K562 (cell line): Measurements from ENCODE around the gene CLNK. TPM values are rescaled to one million over a fixed set of nuclear protein-coding genes. Genes with fewer than 3 reads are reported as not detected.
A peak's percentile ranks its signal among the peaks of the same experiment; 100 is the strongest.

Experiments
- ATAC-seq: fragments of 200-7000 bp; cut with Tn5 transposase; 3 replicates; pipeline ENCODE4 v1.9.1; 2020; ENCODE audit warnings: moderate library complexity
- BruUV-seq: library from RNA; stranded (reverse); fragments of 400-500 nt; replicated peaks from 2 replicates; lab custom pipeline; 2021; lab: Mats Ljungman, UMichigan
- CTCF ChIA-PET: fragments of 300-600 bp; formaldehyde crosslinking; extraction: SDS; loops from one replicate; lab custom pipeline; 2021; ENCODE audit warnings: low intra/inter-chr PET ratio; lab: Yijun Ruan, JAX
- POLR2A ChIA-PET: fragments of 300-600, 350-650 bp; sonication (Branson Sonifier 250); formaldehyde crosslinking; extraction: SDS; loops from one replicate; lab custom pipeline; 2021; ENCODE audit warnings: antibody characterized with exemption, inconsistent platforms; lab: Yijun Ruan, JAX
- DNase-seq, 4 experiments: peaks; one replicate each; pipeline versions ENCODE4 v3.0.0 to v3.0.0-alpha.2; 2011 to 2018; ENCODE audit warnings: low spot score in 3 of 4, mixed read lengths in 3 of 4; ENCODE audit errors: extremely low read depth in 1 of 4
- FAIRE-seq: peaks from 2 replicates; lab custom pipeline; 2011; peaks lifted over from hg19 to GRCh38; lab: Jason Lieb, UNC
- H2AFZ ChIP-seq: 2 replicates; pipeline ENCODE4 v1.6.0; 2011; ENCODE audit warnings: low read depth, low read length, control low read depth, inconsistent platforms
- H3K27ac ChIP-seq: fragments of 200-600 bp; 3 replicates; pipeline ENCODE4 v1.8.0; 2011; ENCODE audit warnings: low read depth, mild to moderate bottlenecking, control low read depth, inconsistent platforms, low read length, moderate library complexity, mixed read lengths; ENCODE audit errors: extremely low read depth
- H3K27me3 ChIP-seq, 2 experiments: fragments of 300-600 bp in 1 of 2; 2 replicates in 1 of 2; 3 replicates in 1 of 2; pipeline versions ENCODE4 v1.6.0 to v1.8.0; 2011; ENCODE audit warnings: inconsistent platforms in 2 of 2, low read length in 2 of 2, mild to moderate bottlenecking in 1 of 2, mixed read lengths in 1 of 2, moderate library complexity in 1 of 2; ENCODE audit not compliant: control insufficient read depth in 2 of 2, insufficient read depth in 2 of 2
- H3K36me3 ChIP-seq: fragments of 300-600 bp; 3 replicates; pipeline ENCODE4 v1.8.0; 2011; ENCODE audit warnings: mild to moderate bottlenecking, low read length, inconsistent platforms; ENCODE audit not compliant: control insufficient read depth, insufficient read depth
- H3K4me1 ChIP-seq, 2 experiments: fragments of 200-600 bp in 1 of 2; replicated peaks in 1 of 2; 2 replicates in 1 of 2; 3 replicates in 1 of 2; pipeline versions ENCODE4 v1.5.1 to v1.8.0; 2011; ENCODE audit warnings: inconsistent platforms in 2 of 2, low read length in 2 of 2, mild to moderate bottlenecking in 1 of 2, mixed read lengths in 1 of 2, moderate library complexity in 1 of 2; ENCODE audit not compliant: control insufficient read depth in 2 of 2, insufficient read depth in 2 of 2
- H3K4me2 ChIP-seq: 2 replicates; pipeline ENCODE4 v1.6.1; 2011; ENCODE audit warnings: low read length, control low read depth, inconsistent platforms, mixed read lengths; ENCODE audit not compliant: insufficient read depth
- H3K4me3 ChIP-seq: fragments of 200-600 bp; sonication (generic), shearing (Covaris generic); 2 replicates; pipeline ENCODE4 v1.5.1; 2016; ENCODE audit warnings: control low read depth, inconsistent platforms
- H3K79me2 ChIP-seq: fragments of 200-600 bp; 3 replicates; pipeline ENCODE4 v1.8.0; 2011; ENCODE audit warnings: low read length, inconsistent platforms; ENCODE audit not compliant: control insufficient read depth, insufficient read depth
- H3K9ac ChIP-seq, 2 experiments: 2 replicates each; pipeline versions ENCODE4 v1.6.0 to v1.6.1; 2011; ENCODE audit warnings: low read depth in 2 of 2, low read length in 2 of 2, control low read depth in 1 of 2, inconsistent platforms in 1 of 2, mild to moderate bottlenecking in 1 of 2, mixed read lengths in 1 of 2; ENCODE audit not compliant: insufficient read depth in 1 of 2
- H3K9me1 ChIP-seq: one replicate; pipeline ENCODE4 v1.6.0; 2011; ENCODE audit warnings: inconsistent platforms, mild to moderate bottlenecking, low read length, moderate library complexity; ENCODE audit not compliant: control insufficient read depth, insufficient read depth
- H3K9me3 ChIP-seq: replicated peaks from 2 replicates; pipeline ENCODE4 v1.5.1; 2011; ENCODE audit warnings: low read depth, low read length, inconsistent platforms; ENCODE audit not compliant: control insufficient read depth, insufficient read depth
- H4K20me1 ChIP-seq: replicated peaks from 2 replicates; pipeline ENCODE4 v1.6.1; 2011; ENCODE audit warnings: low read length, inconsistent platforms, mixed read lengths; ENCODE audit not compliant: control insufficient read depth, insufficient read depth
- CTBP1 ChIP-seq: fragments of 450-650 bp; IDR thresholded peaks from 2 replicates; pipeline ENCODE4 v1.6.1; 2016; ENCODE audit warnings: borderline replicate concordance
- DLX4 ChIP-seq: fragments of 250-450 bp; sonication (Bioruptor Pico); IDR thresholded peaks from 2 replicates; pipeline ENCODE4 v1.6.1; 2021; ENCODE audit warnings: mild to moderate bottlenecking
- FOXA3 ChIP-seq, 2 experiments: fragments of 450-650 bp in 1 of 2; sonication (generic) in 1 of 2; formaldehyde crosslinking; IDR thresholded peaks in 1 of 2; conservative IDR thresholded peaks in 1 of 2; 2 replicates each; pipeline versions ENCODE4 v1.4.0 to v1.8.0; 2020 to 2022; ENCODE audit warnings: mild to moderate bottlenecking in 2 of 2, missing genetic modification reagents in 1 of 2
- HIVEP1 ChIP-seq: fragments of 250-450 bp; sonication (Bioruptor Pico); IDR thresholded peaks from 2 replicates; pipeline ENCODE4 v1.4.0; 2020; ENCODE audit warnings: mild to moderate bottlenecking
- KDM1A ChIP-seq, 2 experiments: fragments of 450-650 bp; IDR thresholded peaks; 2 replicates each; pipeline ENCODE4 v1.6.1; 2016; ENCODE audit warnings: mild to moderate bottlenecking in 2 of 2
- RUNX1 ChIP-seq: sonication (generic); IDR thresholded peaks from 2 replicates; pipeline ENCODE4 v1.6.1; 2016; ENCODE audit warnings: antibody characterized with exemption, low read depth
- SOX6 ChIP-seq: fragments of 450-650 bp; IDR thresholded peaks from 2 replicates; pipeline ENCODE4 v1.6.1; 2014; ENCODE audit warnings: mild to moderate bottlenecking
- TEAD1 ChIP-seq, 2 experiments: fragments of 450-650 bp in 1 of 2; sonication (generic) in 1 of 2; formaldehyde crosslinking; IDR thresholded peaks; 2 replicates each; pipeline versions ENCODE4 v1.4.0 to v1.8.0; 2020 to 2022; ENCODE audit warnings: mild to moderate bottlenecking in 2 of 2, missing genetic modification reagents in 1 of 2
- THRA ChIP-seq: fragments of 450-650 bp; IDR thresholded peaks from 2 replicates; pipeline ENCODE4 v1.6.1; 2017; ENCODE audit warnings: mild to moderate bottlenecking, moderate library complexity
- WGBS: fragments of 100-300 bp; shearing (Covaris generic); methylation state at CpG from one replicate; pipeline ENCODE4 v1.1.6; 2016; ENCODE audit warnings: low coverage, mixed read lengths; ENCODE audit not compliant: insufficient coverage; ENCODE audit errors: missing lambda C conversion rate; 5-methylcytosine and 5-hydroxymethylcytosine counted together
- in situ Hi-C: fragments of 300-500 bp; cut with MboI; formaldehyde crosslinking; loops from 4 replicates; pipeline ENCODE4 v1.15.0; 2018; ENCODE audit warnings: inconsistent platforms, mixed read lengths
- intact Hi-C: fragments of 100-400 bp; cut with micrococcal nuclease; formaldehyde crosslinking; loops from 2 replicates; pipeline ENCODE4 v1.14.2; 2022
- polyA plus RNA-seq, 8 experiments: library from polyadenylated mRNA; depleted of rRNA in 4 of 8; stranded (reverse) in 5 of 8; unstranded in 3 of 8; fragments of >200 nt; fragmentation: Nextera tagmentation in 2 of 8; fragmentation: Illumina TruSeq in 1 of 8; extraction: Ambion mirVana in 2 of 8; extraction: Trizol in 1 of 8; gene quantifications; 2 replicates each; pipeline versions ENCODE4 v1.2.1 to v1.2.3, GENCODE V29; 2011 to 2014; ENCODE audit warnings: inconsistent platforms in 1 of 8, missing spikeins in 1 of 8
- total RNA-seq, 7 experiments: library from RNA; depleted of rRNA in 6 of 7; stranded (reverse); fragments of >200 nt in 6 of 7; fragmentation: Illumina TruSeq in 2 of 7; extraction: Trizol in 2 of 7; gene quantifications; 2 replicates each; pipeline versions ENCODE4 v1.2.1 to v1.2.3, GENCODE V29; 2011 to 2021; ENCODE audit warnings: low replicate concordance in 1 of 7
- TF ChIP-seq, protein P1 (sequence below): sonication (generic); formaldehyde crosslinking; IDR thresholded peaks from 2 replicates; pipeline ENCODE4 v1.8.0; 2022; ENCODE audit warnings: mild to moderate bottlenecking, missing genetic modification reagents
- TF ChIP-seq, protein P2 (sequence below): fragments of 250-450 bp; sonication (Bioruptor Pico); IDR thresholded peaks from 2 replicates; pipeline ENCODE4 v1.4.0; 2020; ENCODE audit warnings: borderline replicate concordance
- TF ChIP-seq, protein P3 (sequence below): IDR thresholded peaks from 2 replicates; pipeline ENCODE4 v1.6.1; 2016; ENCODE audit warnings: missing genetic modification characterization, missing compliant biosample characterization
- TF ChIP-seq, protein P4 (sequence below): fragments of 450-650 bp; IDR thresholded peaks from 2 replicates; pipeline ENCODE4 v1.6.1; 2016; ENCODE audit warnings: low read depth, mild to moderate bottlenecking, moderate library complexity

CLNK gene
- total and polyA plus RNA-seq, 9 of the 15 experiments (the other 6 are each of a cell fraction or from before 2014, with no cell fraction given), result not detected

DNA sequence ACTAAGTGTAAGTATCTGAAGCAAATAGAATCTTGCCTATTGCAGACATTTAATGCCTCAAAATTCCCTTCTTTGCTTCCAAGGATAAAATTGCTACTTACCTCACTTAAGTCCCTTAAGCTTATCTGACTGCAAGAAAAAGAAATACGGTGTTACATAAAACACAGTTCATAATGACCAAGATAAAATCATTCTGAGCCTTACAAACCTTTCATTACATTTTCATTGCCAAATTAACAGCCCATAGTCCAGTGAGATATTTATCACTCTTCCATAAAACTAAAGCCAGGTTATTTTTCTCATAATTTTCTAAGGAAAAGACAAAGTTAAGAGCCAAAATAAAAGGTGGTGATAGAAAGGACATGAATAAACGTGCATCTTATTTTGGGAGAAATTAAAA, 152.4 kb downstream of the CLNK start (continued):
- TF ChIP-seq, protein P1, sequence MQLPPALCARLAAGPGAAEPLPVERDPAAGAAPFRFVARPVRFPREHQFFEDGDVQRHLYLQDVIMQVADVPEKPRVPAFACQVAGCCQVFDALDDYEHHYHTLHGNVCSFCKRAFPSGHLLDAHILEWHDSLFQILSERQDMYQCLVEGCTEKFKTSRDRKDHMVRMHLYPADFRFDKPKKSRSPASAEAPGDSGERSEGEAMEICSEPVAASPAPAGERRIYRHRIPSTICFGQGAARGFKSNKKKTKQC (CRISPR knock-in tag), result no peak
- TF ChIP-seq THRA, result no peak
- TF ChIP-seq, protein P2, sequence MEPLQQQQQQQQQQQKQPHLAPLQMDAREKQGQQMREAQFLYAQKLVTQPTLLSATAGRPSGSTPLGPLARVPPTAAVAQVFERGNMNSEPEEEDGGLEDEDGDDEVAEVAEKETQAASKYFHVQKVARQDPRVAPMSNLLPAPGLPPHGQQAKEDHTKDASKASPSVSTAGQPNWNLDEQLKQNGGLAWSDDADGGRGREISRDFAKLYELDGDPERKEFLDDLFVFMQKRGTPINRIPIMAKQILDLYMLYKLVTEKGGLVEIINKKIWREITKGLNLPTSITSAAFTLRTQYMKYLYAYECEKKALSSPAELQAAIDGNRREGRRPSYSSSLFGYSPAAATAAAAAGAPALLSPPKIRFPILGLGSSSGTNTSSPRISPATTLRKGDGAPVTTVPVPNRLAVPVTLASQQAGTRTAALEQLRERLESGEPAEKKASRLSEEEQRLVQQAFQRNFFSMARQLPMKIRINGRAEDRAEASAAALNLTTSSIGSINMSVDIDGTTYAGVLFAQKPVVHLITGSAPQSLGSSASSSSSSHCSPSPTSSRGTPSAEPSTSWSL (CRISPR knock-in tag), result no peak

DNA sequence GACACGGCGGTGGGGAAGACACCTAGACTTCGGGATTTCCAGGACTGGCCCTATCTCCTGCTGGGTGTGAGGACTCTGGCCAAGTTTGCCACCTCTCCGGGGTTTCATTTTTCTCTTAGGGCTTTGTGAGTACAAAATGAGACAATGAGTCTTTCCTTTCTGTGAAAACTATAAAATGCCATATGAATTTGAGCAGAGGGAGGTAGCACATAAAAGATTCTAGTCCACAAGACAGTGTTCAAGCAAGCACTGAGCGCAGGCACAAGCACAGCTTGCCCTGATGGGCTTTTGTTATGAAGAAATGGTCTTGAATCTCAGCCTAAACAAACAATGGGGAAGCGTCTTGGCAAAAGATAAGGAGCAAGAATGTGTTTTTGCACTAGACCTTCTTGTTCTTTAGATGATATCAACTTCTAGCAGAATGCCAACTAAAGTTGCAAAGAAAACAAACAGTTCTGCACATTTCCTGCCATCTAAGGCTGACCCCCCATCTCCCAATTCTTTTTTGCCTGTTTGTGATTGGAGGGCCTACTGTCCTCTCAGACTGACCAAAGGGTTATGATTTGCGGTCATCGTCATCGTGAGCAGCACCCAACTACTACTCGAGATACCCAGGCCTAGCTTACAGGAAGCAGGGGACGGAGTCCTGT, 154.3 kb downstream of the CLNK start:
- WGBS, result 8% methylated on average over 11 of the region's 11 CpGs
- H3K27me3 ChIP-seq, result peaks cover 0 to 4% of the 10 kb centered on the region in 2 experiments; a peak in 2 of 5 replicates
- no peak overlapping the region for H3K4me3 ChIP-seq
- DNase-seq (no peak), ATAC-seq (no peak), FAIRE-seq (no peak)
- no peaks in the 10 kb centered on the region for H3K79me2 ChIP-seq
- POLR2A ChIA-PET, result interaction anchor here (0.7 kb wide), 1 partner anchor 260 kb away, joined by 4 read pairs; no protein-coding TSS in a partner anchor
- H4K20me1 ChIP-seq, result no peaks in the 10 kb centered on the region
- no peak overlapping the region for H3K9ac ChIP-seq
- in situ Hi-C loops (no loop called here), intact Hi-C loops (no loop called here)
- CTCF ChIA-PET, result no interaction called here
- no peaks in the 10 kb centered on the region for H3K9me3 ChIP-seq
- H3K36me3 ChIP-seq, result no peaks in the 10 kb centered on the region
- no peak overlapping the region for H2AFZ ChIP-seq
- no peak overlapping the region for H3K27ac ChIP-seq
- no peak overlapping the region for H3K4me2 ChIP-seq
- BruUV-seq, result no TSS peak
- no peaks in the 10 kb centered on the region; a peak in 1 of 5 replicates for H3K4me1 ChIP-seq
- H3K9me1 ChIP-seq, result no peaks in the 10 kb centered on the region
- TF ChIP-seq RUNX1 (no peak), KDM1A (IDR thresholded peaks at IDR 0.05) (peak; percentile 23 to 32; a peak in 1 of 4 replicates), CTBP1 (0 out of 2 replicates have a peak, but pooled peaks have one; percentile 21), HIVEP1 (CRISPR knock-in tag) (no peak), SOX6 (peak; percentile 80), TEAD1 (CRISPR knock-in tag; IDR thresholded peaks at IDR 0.05) (0 out of 4 replicates have a peak, but pooled peaks of 1 of the 2 experiments have one; percentile 21), DLX4 (CRISPR knock-in tag) (no peak), FOXA3 (CRISPR knock-in tag; conservative IDR thresholded peaks at IDR 0.05 in 1 of 2, IDR thresholded peaks at IDR 0.05 in 1 of 2) (peak in 1 of 2 experiments; percentile 80; a peak in 2 of 4 replicates)
- TF ChIP-seq, protein P3, sequence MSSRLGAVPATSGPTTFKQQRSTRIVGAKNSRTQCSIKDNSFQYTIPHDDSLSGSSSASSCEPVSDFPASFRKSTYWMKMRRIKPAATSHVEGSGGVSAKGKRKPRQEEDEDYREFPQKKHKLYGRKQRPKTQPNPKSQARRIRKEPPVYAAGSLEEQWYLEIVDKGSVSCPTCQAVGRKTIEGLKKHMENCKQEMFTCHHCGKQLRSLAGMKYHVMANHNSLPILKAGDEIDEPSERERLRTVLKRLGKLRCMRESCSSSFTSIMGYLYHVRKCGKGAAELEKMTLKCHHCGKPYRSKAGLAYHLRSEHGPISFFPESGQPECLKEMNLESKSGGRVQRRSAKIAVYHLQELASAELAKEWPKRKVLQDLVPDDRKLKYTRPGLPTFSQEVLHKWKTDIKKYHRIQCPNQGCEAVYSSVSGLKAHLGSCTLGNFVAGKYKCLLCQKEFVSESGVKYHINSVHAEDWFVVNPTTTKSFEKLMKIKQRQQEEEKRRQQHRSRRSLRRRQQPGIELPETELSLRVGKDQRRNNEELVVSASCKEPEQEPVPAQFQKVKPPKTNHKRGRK (tag), result 0 out of 2 replicates have a peak, but pooled peaks have one; percentile 10
- TF ChIP-seq, protein P4, sequence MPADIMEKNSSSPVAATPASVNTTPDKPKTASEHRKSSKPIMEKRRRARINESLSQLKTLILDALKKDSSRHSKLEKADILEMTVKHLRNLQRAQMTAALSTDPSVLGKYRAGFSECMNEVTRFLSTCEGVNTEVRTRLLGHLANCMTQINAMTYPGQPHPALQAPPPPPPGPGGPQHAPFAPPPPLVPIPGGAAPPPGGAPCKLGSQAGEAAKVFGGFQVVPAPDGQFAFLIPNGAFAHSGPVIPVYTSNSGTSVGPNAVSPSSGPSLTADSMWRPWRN, result peak; percentile 49; the same call in 1 of the 2 replicates
